GM13977 (cell line): Measurements from ENCODE around the gene PROS1.
A peak's percentile ranks its signal among the peaks of the same experiment; 100 is the strongest.

ENCODE experiments used
- DNase-seq: peaks from one replicate; pipeline ENCODE4 v3.0.0; 2012; ENCODE audit warnings: low spot score
- in situ Hi-C: fragments of 300-500 bp; cut with MboI; formaldehyde crosslinking; loops from one replicate; pipeline ENCODE4 v1.12.0; 2022; ENCODE audit warnings: low sequenced_read_pairs, low pct_unique_long_range_greater_than_20kb, mixed read lengths, inconsistent platforms; ENCODE audit not compliant: unreplicated experiment
- TF ChIP-seq, protein P1 (sequence below): IDR thresholded peaks from 2 replicates; pipeline ENCODE4 v1.5.1; 2012; ENCODE audit warnings: mild to moderate bottlenecking, control low read depth; ENCODE audit not compliant: insufficient read depth; ENCODE audit errors: extremely low read depth, missing control alignments

Gene PROS1

DNA sequence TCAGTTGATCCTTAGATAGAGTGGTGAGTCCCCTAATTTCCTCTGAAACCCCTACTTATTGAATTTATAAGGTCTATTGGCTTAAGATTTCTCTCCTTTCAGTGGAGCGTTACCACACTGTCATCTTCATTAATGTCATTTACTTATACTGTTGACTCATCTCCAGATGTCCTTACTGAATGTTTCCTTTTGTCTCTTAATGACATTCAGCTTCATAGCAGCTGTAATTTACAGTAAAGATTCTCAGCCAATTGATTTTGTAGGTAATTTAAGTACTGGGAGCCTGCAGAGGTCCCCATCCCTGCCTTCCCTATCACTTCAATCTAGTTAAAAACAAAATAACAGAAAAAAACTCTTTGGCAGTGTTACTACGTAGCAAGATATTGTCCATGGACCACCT is 35.9 kb upstream of the PROS1 start:
- no peak for DNase-seq
- TF ChIP-seq, protein P1, sequence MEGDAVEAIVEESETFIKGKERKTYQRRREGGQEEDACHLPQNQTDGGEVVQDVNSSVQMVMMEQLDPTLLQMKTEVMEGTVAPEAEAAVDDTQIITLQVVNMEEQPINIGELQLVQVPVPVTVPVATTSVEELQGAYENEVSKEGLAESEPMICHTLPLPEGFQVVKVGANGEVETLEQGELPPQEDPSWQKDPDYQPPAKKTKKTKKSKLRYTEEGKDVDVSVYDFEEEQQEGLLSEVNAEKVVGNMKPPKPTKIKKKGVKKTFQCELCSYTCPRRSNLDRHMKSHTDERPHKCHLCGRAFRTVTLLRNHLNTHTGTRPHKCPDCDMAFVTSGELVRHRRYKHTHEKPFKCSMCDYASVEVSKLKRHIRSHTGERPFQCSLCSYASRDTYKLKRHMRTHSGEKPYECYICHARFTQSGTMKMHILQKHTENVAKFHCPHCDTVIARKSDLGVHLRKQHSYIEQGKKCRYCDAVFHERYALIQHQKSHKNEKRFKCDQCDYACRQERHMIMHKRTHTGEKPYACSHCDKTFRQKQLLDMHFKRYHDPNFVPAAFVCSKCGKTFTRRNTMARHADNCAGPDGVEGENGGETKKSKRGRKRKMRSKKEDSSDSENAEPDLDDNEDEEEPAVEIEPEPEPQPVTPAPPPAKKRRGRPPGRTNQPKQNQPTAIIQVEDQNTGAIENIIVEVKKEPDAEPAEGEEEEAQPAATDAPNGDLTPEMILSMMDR, result no peak
- in situ Hi-C loops, result no loop called here

DNA sequence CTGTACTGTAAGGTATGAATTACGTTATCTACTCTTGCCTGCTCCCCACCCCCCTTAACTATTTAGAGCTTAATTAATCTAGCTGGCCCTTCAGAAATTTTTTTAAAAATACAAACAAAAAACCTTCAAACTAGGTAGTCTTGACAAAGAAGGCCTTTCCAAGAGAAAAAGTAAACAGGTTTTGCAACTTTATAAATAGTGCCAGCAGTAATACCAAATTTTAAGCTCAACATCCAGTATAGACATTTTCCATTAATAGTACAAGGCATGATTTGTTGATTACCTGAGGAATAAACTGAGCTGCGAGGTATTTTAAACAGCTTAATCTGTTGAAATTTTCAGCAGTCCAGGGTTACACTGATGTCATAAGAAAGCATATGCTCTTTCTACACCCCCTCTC is 34.6 kb upstream of the PROS1 start:
- in situ Hi-C loops, result no loop called here
- DNase-seq, result no peak
- TF ChIP-seq, protein P1, result no peak

- in situ Hi-C loops, result no loop called here
- DNase-seq, result peak; percentile 46
- TF ChIP-seq, protein P1, result peak; percentile 78
These were observed 30.7 kb upstream of the PROS1 start for GRCh38 chr3:94004301-94004910.

DNA sequence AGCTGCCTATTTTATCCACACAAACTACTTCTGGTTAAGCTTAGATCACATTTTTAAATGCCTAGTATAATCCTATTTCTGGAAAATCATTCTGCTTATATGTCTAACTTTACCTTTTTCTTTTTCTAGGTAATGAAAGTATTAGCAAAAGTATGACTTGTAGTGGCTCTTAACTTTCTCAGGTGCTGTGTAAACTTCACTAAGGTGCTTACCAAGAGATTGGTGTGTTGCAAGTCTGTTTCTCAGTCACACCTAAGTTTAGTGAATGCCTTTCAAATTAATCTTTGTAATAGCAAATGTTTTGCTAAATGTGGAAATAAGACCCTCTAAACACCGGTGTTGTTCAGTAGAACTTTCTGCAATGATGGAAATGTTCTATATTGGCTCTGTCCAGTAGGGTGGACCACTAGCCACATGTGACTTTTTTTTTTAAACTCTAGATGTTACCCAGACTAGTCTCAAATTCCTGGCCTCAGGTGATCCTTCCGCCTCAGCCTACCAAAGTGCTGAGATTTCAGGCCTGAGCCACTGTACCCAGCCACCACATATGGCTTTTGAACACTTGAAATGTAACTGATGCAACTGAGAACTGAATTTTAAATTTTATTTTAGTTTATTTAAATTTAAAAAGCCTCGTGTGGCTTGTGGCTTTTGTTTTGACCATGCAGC is 28.3 kb upstream of the PROS1 start:
- DNase-seq, result no peak
- TF ChIP-seq, protein P1, result no peak
- in situ Hi-C loops, result no loop called here

DNA sequence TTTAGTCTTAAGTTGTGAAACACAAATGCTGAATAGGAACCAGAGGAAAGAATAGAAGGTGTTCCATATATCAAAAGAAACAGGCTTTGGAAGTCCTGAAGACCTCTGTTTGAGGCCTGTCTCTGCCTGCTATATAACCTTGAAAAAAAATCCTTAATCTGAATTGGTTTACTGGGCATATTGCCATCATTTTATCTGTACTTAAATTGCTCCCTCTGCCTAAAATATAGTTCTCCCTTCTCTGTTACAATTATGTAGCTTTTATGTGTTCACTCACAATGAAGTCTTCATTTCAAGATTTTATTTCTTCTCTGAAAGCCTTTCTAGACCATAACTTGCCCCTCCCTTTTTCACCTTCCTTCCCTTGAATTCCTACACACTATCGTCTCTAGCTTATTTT is 27.5 kb upstream of the PROS1 start:
- no peak for DNase-seq
- in situ Hi-C loops, result no loop called here
- TF ChIP-seq, protein P1, result no peak

DNA sequence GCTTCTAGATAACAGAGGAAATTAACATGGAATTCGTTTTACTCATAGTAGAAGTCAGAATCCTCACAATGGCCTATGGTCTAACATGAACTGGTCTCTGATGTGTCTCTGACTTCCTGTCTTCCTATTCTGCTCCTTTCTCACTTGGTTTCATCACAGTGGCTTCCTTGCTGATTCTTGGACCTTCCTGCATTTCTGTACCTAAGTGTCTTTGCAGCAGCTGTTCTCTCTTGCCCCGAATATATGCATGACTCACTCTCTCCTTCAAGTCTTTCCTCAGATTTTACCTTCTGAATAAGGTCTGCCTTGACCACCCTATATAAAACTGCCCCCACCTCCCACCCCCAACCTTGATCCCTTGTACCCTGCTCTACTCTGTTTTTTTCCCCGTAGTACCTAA is 20.4 kb upstream of the PROS1 start:
- no peak for DNase-seq
- TF ChIP-seq, protein P1, result no peak
- in situ Hi-C loops, result no loop called here
